GM21447 (cell line): ENCODE results near the gene GNAI3.

Source experiments
- ATAC-seq: cut with Tn5 transposase; IDR thresholded peaks from one replicate; pipeline ENCODE4 v1.9.1; 2021; ENCODE audit not compliant: unreplicated experiment

GNAI3 gene

GRCh38 chr1:109548321-109549267 is at the start of gene GNAI3:
GNAI3 (plus strand) TSS chr1:109548615; CDS start chr1:109548721, 106 bp downstream.
- peak; percentile 86 for ATAC-seq

GRCh38 chr1:109499081-109499480 is 49.3 kb upstream of the GNAI3 start:
- ATAC-seq: no peak

GRCh38 chr1:109499661-109500536 is 48.5 kb upstream of the GNAI3 start:
- no peak for ATAC-seq

- no peak for ATAC-seq
These were observed 47.5 kb upstream of the GNAI3 start for GRCh38 chr1:109500941-109501381.

GRCh38 chr1:109501644-109502363 is 46.6 kb upstream of the GNAI3 start:
- no peak for ATAC-seq

GRCh38 chr1:109502364-109502851 is 46.0 kb upstream of the GNAI3 start:
- ATAC-seq: no peak

GRCh38 chr1:109503935-109504334 is 44.5 kb upstream of the GNAI3 start:
- no peak for ATAC-seq

GRCh38 chr1:109504974-109505373 is 43.4 kb upstream of the GNAI3 start:
- no peak for ATAC-seq

GRCh38 chr1:109508001-109508872 is 40.2 kb upstream of the GNAI3 start:
- no peak for ATAC-seq

- ATAC-seq: no peak
These were observed 39.6 kb upstream of the GNAI3 start for GRCh38 chr1:109508873-109509175.

- no peak for ATAC-seq
These were observed 39.0 kb upstream of the GNAI3 start, which contains the start of gene AMIGO1 for GRCh38 chr1:109509176-109510134. AMIGO1 (minus strand) TSS chr1:109509727; CDS start chr1:109508912, 815 bp downstream.

- no peak for ATAC-seq
These were observed 35.2 kb upstream of the GNAI3 start for GRCh38 chr1:109513110-109513710.

- ATAC-seq: no peak
These were observed 33.6 kb upstream of the GNAI3 start for GRCh38 chr1:109514846-109515245.

- ATAC-seq: no peak
These were observed 31.5 kb upstream of the GNAI3 start for GRCh38 chr1:109516872-109517271.

- ATAC-seq: no peak
These were observed 31.1 kb upstream of the GNAI3 start for GRCh38 chr1:109517337-109517736.

- ATAC-seq: no peak
These were observed 27.1 kb upstream of the GNAI3 start for GRCh38 chr1:109521002-109521951.

GRCh38 chr1:109522026-109522425 is 26.4 kb upstream of the GNAI3 start:
- no peak for ATAC-seq
